OCI-LY1 (cell line): ENCODE results near the gene HIRA.
"Not testable (repeated sequence)": the region's sequence is repeated elsewhere in the genome, so short reads cannot be mapped to it uniquely, and the experiment has no call there.

ENCODE experiments used
- CTCF ChIP-seq: fragments of 200-600 bp; sonication (generic), shearing (Covaris generic); IDR thresholded peaks from 2 replicates; pipeline ENCODE4 v1.5.1; 2017; ENCODE audit warnings: mild to moderate bottlenecking, antibody characterized with exemption, low read length, moderate library complexity, mixed read lengths
- EZH2 ChIP-seq: fragments of 200-600 bp; sonication (generic), shearing (Covaris generic); IDR thresholded peaks from 2 replicates; pipeline ENCODE4 v1.8.0; 2017; ENCODE audit warnings: borderline replicate concordance, mixed run types, mild to moderate bottlenecking, antibody characterized with exemption, low read length, moderate library complexity, mixed read lengths

- TF ChIP-seq CTCF, EZH2: not testable (repeated sequence)
These were observed 5.1 kb upstream of the HIRA start for GRCh38 chr22:19436444-19437161.
